Fibroblast of lung (primary cell): ENCODE measurements around the gene CARMIL3. TPM values are rescaled to one million over a fixed set of nuclear protein-coding genes. Genes with fewer than 3 reads are reported as not detected.
"Not testable (repeated sequence)": the region's sequence is repeated elsewhere in the genome, so short reads cannot be mapped to it uniquely, and the experiment has no call there.

ENCODE experiments used
- DNase-seq, 2 donors: peaks; one replicate each; pipeline versions ENCODE4 v3.0.0 to v3.0.0-alpha.2; 2010; ENCODE audit warnings: low read depth in 2 of 2
- H2AFZ ChIP-seq: 2 replicates; pipeline ENCODE4 v1.5.1; 2012; ENCODE audit warnings: low read length, control low read depth, inconsistent platforms
- H3K27ac ChIP-seq: 2 replicates; pipeline ENCODE4 v1.5.1; 2011; ENCODE audit warnings: low read length, control low read depth; ENCODE audit not compliant: insufficient read depth
- H3K27me3 ChIP-seq: 2 replicates; pipeline ENCODE4 v1.5.1; 2011; ENCODE audit warnings: mild to moderate bottlenecking, low read length; ENCODE audit not compliant: control insufficient read depth, insufficient read depth
- H3K36me3 ChIP-seq: 2 replicates; pipeline ENCODE4 v1.5.1; 2011; ENCODE audit warnings: low read length; ENCODE audit not compliant: control insufficient read depth, insufficient read depth
- H3K4me1 ChIP-seq: 2 replicates; pipeline ENCODE4 v1.5.1; 2011; ENCODE audit warnings: low read length; ENCODE audit not compliant: control insufficient read depth, insufficient read depth; ENCODE audit errors: extremely low read depth
- H3K4me2 ChIP-seq: 2 replicates; pipeline ENCODE4 v1.5.1; 2011; ENCODE audit warnings: low read length, control low read depth; ENCODE audit not compliant: insufficient read depth; ENCODE audit errors: extremely low read depth
- H3K4me3 ChIP-seq, 4 experiments: fragments of 200-600 bp in 1 of 4; sonication (generic) in 1 of 4; replicated peaks in 1 of 4; 2 replicates each; pipeline ENCODE4 v1.5.1; 2011 to 2016; ENCODE audit warnings: low read length in 4 of 4, low read depth in 3 of 4, mild to moderate bottlenecking in 3 of 4, control low read depth in 2 of 4, inconsistent platforms in 1 of 4, mixed read lengths in 1 of 4; ENCODE audit not compliant: insufficient read depth in 1 of 4; ENCODE audit errors: control extremely low read depth in 1 of 4
- H3K79me2 ChIP-seq: 2 replicates; pipeline ENCODE4 v1.5.1; 2012; ENCODE audit warnings: mild to moderate bottlenecking, low read length, inconsistent platforms; ENCODE audit not compliant: control insufficient read depth, insufficient read depth
- H3K9ac ChIP-seq: 2 replicates; pipeline ENCODE4 v1.5.1; 2011; ENCODE audit warnings: mild to moderate bottlenecking, low read length, control low read depth; ENCODE audit not compliant: insufficient read depth
- H3K9me3 ChIP-seq: 2 replicates; pipeline ENCODE4 v1.5.1; 2012; ENCODE audit warnings: low read depth, low read length; ENCODE audit not compliant: control insufficient read depth, insufficient read depth
- H4K20me1 ChIP-seq: 2 replicates; pipeline ENCODE4 v1.5.1; 2011; ENCODE audit warnings: low read length; ENCODE audit not compliant: control insufficient read depth, insufficient read depth; ENCODE audit errors: extremely low read depth
- CTCF ChIP-seq, 2 donors: IDR thresholded peaks in 1 of 2; conservative IDR thresholded peaks in 1 of 2; 1 replicate in 1 of 2; 2 replicates in 1 of 2; pipeline ENCODE4 v1.5.1; 2011 to 2012; ENCODE audit warnings: low read length in 2 of 2, control low read depth in 1 of 2, inconsistent platforms in 1 of 2, low read depth in 1 of 2, mild to moderate bottlenecking in 1 of 2
- EZH2 ChIP-seq: IDR thresholded peaks from 2 replicates; pipeline ENCODE4 v1.5.1; 2012; ENCODE audit warnings: low read length, control low read depth, mild to moderate bottlenecking; ENCODE audit errors: missing control alignments
- polyA plus RNA-seq, 2 donors: library from polyadenylated mRNA; depleted of rRNA in 1 of 2; stranded (reverse) in 1 of 2; unstranded in 1 of 2; fragments of >200 nt; gene quantifications; 2 replicates each; pipeline ENCODE4 v1.2.1, GENCODE V29; 2011 to 2012; ENCODE audit warnings: missing spikeins in 1 of 2
- total RNA-seq: library from RNA; depleted of rRNA; stranded (reverse); fragments of >200 nt; gene quantifications from 2 replicates; pipeline ENCODE4 v1.2.1, GENCODE V29; 2014

The CARMIL3 gene
- total and polyA plus RNA-seq, 2 donors (not counting 1 experiment from before 2014, with no cell fraction given): 0.17 TPM; not detected in 1

GRCh38 chr14:24011051-24011450 is 40.8 kb upstream of the CARMIL3 start:
- H3K27me3 ChIP-seq: no peaks in the 10 kb centered on the region
- H3K9ac ChIP-seq: no peak overlapping the region
- no peaks in the 10 kb centered on the region for H3K79me2 ChIP-seq
- H3K36me3 ChIP-seq: no peaks in the 10 kb centered on the region
- no peak overlapping the region for H2AFZ ChIP-seq
- H3K9me3 ChIP-seq: no peaks in the 10 kb centered on the region
- H4K20me1 ChIP-seq: no peaks in the 10 kb centered on the region
- H3K4me1 ChIP-seq: no peaks in the 10 kb centered on the region
- TF ChIP-seq EZH2 (no peak), CTCF (conservative IDR thresholded peaks at IDR 0.05 in 1 of 2, IDR thresholded peaks at IDR 0.05 in 1 of 2; ENCODE audit: low read depth in 1 of 2, low read length in 2 of 2) (no peak)
- no peak for DNase-seq
- H3K4me2 ChIP-seq: no peak overlapping the region
- H3K27ac ChIP-seq: no peak overlapping the region
- H3K4me3 ChIP-seq: no peak overlapping the region

DNA sequence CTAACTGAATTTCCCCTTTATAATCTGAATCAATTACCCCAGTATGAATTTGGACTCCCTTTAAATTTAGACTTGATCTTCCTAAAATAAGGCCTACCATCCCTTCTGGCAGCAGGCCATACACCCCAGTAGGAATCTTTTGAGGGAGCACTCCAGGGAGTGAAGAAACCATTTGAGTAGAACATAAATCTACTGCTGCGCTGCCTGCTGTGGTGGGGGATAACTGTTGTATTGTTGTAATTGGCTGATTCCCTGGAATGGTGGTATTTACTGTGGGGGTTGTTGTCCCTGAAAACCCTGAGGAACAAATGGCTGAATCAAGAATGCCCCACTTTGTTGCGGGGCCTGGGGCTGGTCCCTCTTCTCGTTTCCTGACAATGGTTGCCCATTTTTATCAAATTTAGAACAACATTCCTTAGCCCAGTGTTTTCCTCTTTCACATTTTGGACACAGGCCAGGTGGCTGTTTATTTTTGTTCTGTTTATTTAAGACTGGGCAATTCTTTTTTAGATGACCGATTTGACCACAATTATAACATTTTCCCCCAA is 39.0 kb upstream of the CARMIL3 start:
- not testable (repeated sequence) for H3K27ac ChIP-seq, H3K4me3 ChIP-seq, H3K4me2 ChIP-seq, H3K27me3 ChIP-seq, H2AFZ ChIP-seq, H3K9ac ChIP-seq, H3K79me2 ChIP-seq, H3K36me3 ChIP-seq, H4K20me1 ChIP-seq, H3K4me1 ChIP-seq, H3K9me3 ChIP-seq
- peak in 1 of 2 donors; percentile 12 for DNase-seq

- H3K4me3 ChIP-seq: no peak overlapping the region
- no peaks in the 10 kb centered on the region for H3K36me3 ChIP-seq
- H3K4me1 ChIP-seq: no peaks in the 10 kb centered on the region
- H3K27me3 ChIP-seq: no peaks in the 10 kb centered on the region
- no peaks in the 10 kb centered on the region for H4K20me1 ChIP-seq
- TF ChIP-seq CTCF (conservative IDR thresholded peaks at IDR 0.05 in 1 of 2, IDR thresholded peaks at IDR 0.05 in 1 of 2; ENCODE audit: low read depth in 1 of 2, low read length in 2 of 2) (peak; percentile 89 to 92), EZH2 (no peak)
- no peaks in the 10 kb centered on the region for H3K79me2 ChIP-seq
- H3K9me3 ChIP-seq: no peaks in the 10 kb centered on the region
- no peak overlapping the region for H3K9ac ChIP-seq
- H2AFZ ChIP-seq: no peak overlapping the region
- DNase-seq: peak; percentile 50 to 76
- no peak overlapping the region for H3K27ac ChIP-seq
- no peak overlapping the region for H3K4me2 ChIP-seq
These were observed 37.9 kb upstream of the CARMIL3 start for GRCh38 chr14:24013654-24014514.

DNA sequence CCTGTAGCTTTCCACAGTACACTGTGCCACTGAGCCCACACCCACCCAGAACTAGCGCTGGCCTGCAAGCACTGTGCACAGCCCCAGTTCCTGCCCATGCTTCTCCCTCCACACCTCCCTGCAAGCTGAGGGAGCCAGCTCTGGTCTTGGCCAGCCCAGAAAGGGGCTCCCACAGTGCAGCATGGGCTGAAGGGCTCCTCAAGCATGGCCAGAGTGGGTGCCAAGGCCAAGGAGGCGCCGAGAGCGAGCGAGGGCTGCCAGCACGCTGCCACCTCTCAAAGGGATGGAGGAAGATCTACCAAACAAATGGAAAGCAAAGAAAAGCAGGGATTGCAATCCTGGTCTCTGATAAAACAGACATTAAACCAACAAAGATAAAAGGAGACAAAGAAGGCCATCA is 36.1 kb upstream of the CARMIL3 start:
- H3K4me3 ChIP-seq, H2AFZ ChIP-seq, DNase-seq, H3K27me3 ChIP-seq, H3K4me1 ChIP-seq, H4K20me1 ChIP-seq, H3K9me3 ChIP-seq, H3K27ac ChIP-seq, H3K36me3 ChIP-seq, H3K79me2 ChIP-seq, H3K4me2 ChIP-seq, H3K9ac ChIP-seq: not testable (repeated sequence)

GRCh38 chr14:24018978-24019377 is 32.8 kb upstream of the CARMIL3 start:
- not testable (repeated sequence) for DNase-seq, H3K4me1 ChIP-seq, H3K9me3 ChIP-seq, H3K4me2 ChIP-seq, H3K4me3 ChIP-seq, H3K27ac ChIP-seq, H3K27me3 ChIP-seq, H3K9ac ChIP-seq, H4K20me1 ChIP-seq, H3K36me3 ChIP-seq, H3K79me2 ChIP-seq, H2AFZ ChIP-seq
